AG09309 (cell line): Measurements from ENCODE around the gene DFFA.

Experiments
- DNase-seq: peaks from one replicate; pipeline ENCODE4 v3.0.0-alpha.2; 2010; ENCODE audit warnings: low read depth
- H3K4me3 ChIP-seq: 2 replicates; pipeline ENCODE4 v1.5.1; 2011; ENCODE audit warnings: mild to moderate bottlenecking, low read depth, low read length, moderate library complexity; ENCODE audit not compliant: control insufficient read depth
- TF ChIP-seq, protein P1 (sequence below): IDR thresholded peaks from 2 replicates; pipeline ENCODE4 v1.5.1; 2011; ENCODE audit warnings: mild to moderate bottlenecking, low read depth, low read length, inconsistent platforms; ENCODE audit not compliant: insufficient read depth, control insufficient read depth; ENCODE audit errors: missing control alignments

The DFFA gene

DNA sequence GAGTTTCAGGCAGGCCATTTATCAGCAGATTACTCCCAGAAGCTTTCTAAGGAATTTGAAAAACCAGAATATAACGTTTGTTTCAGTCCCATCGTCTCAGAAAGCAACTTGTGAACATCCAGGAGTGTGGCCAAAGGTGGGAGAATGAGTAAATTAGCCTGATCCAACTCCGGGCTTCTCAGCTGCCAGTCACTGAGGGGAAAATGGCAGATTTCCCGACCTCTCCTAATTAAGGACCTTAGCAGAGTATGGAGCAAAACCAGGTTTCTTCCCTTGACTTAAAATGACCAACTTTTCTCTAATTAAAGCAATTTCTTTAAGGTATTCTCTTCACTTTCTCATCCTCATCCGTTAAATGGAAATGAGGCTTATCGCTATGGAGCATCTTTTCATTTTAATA lies 21.5 kb downstream of the DFFA start:
- TF ChIP-seq, protein P1, sequence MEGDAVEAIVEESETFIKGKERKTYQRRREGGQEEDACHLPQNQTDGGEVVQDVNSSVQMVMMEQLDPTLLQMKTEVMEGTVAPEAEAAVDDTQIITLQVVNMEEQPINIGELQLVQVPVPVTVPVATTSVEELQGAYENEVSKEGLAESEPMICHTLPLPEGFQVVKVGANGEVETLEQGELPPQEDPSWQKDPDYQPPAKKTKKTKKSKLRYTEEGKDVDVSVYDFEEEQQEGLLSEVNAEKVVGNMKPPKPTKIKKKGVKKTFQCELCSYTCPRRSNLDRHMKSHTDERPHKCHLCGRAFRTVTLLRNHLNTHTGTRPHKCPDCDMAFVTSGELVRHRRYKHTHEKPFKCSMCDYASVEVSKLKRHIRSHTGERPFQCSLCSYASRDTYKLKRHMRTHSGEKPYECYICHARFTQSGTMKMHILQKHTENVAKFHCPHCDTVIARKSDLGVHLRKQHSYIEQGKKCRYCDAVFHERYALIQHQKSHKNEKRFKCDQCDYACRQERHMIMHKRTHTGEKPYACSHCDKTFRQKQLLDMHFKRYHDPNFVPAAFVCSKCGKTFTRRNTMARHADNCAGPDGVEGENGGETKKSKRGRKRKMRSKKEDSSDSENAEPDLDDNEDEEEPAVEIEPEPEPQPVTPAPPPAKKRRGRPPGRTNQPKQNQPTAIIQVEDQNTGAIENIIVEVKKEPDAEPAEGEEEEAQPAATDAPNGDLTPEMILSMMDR = no peak
- no peak for DNase-seq

DNA sequence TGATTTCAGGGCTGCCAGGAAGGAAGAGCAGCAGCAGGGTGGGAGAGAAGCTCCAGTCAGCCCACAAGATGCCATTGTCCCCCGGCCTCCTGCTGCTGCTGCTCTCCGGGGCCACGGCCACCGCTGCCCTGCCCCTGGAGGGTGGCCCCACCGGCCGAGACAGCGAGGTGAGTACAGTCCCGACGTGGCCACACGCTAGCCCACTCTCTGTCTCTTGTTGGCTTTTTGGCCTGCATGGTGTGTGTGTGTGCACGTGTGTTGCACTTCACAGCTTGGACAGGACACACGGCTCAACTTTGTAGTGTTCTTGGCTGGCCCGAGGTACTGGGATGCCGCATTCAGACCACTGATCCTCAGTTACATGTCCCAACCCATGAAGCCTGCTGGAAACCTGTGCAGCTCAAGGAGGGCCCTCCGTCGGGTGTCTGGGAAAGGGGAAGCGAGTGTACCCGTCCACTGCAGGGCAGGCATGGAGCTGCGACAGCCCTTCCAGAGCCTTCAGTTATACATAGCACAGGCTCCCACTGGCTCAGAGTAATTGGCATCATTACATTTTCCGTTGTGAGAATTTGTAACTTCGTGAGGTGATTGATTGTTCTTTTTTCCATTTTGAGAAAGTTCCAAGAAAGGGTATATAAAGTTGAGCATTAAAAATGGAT lies 22.0 kb downstream of the DFFA start:
- H3K4me3 ChIP-seq = no peak overlapping the region
- TF ChIP-seq, protein P1 = no peak
- no peak for DNase-seq

More for the DNA sequence above, 21.5 kb downstream of the DFFA start:
- no peak overlapping the region for H3K4me3 ChIP-seq

DNA sequence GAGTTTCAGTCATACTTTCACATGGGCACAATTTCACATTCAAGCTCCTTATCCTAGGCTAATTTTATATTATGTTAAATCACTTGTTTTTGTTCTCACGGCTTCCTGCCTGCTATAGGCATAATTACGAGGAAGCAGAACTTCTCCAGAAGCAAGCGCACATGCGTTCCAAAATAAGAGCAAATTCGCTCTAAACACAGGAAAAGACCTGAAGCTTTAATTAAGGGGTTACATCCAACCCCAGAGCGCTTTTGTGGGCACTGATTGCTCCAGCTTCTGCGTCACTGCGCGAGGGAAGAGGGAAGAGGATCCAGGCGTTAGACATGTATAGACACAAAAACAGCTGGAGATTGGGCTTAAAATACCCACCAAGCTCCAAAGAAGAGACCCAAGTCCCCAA lies 22.6 kb downstream of the DFFA start, which contains the start of gene CORT:
Gene CORT (plus strand): TSS at position 281 of the 400 bp plus-strand sequence. CDS start 193 bp downstream, outside the sequence.
- H3K4me3 ChIP-seq = no peak within 1 kb of the TSS
- TF ChIP-seq, protein P1 = no peak
- no peak for DNase-seq

DNA sequence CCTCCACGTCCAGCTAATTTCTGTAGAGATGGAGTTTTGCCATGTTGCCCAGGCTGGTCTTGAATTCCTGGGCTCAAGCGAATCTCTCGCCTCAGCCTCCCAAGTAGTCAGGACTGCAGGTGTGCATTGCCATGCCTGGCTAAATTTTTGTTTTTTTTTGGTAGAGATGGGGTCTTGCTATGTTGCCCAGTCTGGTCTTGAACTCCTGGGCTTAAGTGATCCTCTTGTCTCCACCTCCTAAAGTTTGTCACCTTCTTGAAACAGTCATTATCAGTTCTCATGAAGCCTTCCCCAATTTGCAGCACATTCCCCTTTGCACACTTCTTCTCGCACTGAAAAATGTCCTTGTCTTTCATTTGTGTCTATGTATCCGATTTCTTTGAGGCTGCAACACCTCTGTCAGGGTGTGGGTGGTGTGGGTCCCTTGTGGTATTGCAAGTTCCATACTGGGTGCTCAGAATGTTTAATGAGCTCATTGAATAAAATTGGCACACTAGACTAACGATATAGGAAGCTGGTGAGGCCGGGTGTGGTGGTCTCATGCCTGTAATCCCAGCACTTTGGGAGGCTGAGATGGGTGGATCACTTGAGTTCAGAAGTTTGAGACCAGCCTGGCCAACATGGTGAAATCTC lies 25.4 kb downstream of the DFFA start:
- TF ChIP-seq, protein P1 = no peak
- no peak overlapping the region for H3K4me3 ChIP-seq
- no peak for DNase-seq

DNA sequence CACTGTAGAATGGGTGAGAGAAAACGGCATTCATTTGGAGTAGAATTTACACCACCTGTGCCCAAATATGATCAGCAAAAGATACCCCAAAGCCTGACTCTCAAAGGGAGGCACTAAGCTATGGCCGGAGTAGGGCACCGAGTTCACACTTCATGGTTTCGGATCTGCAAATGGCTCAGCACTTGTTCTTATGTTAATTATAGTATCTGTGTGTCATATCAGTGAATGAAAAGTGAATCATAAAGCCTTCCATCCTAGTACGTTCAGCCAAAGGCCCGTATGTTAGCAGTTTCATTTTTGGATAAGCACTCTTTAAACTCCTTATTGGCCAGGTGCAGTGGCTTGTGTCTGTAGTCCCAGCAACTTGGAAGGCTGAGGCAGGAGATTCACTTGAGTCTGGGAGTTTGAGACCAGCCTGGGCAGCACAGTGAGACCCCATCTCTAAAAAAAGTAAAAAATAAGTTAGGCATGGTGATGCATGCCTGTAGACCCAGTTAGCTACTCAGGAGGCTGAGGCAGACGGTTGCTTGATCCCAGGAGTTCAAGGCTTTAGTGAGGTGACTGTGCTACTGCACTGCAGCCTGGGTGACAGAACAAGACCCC lies 27.4 kb downstream of the DFFA start:
- TF ChIP-seq, protein P1 = no peak
- H3K4me3 ChIP-seq = no peak overlapping the region
- DNase-seq = no peak

DNA sequence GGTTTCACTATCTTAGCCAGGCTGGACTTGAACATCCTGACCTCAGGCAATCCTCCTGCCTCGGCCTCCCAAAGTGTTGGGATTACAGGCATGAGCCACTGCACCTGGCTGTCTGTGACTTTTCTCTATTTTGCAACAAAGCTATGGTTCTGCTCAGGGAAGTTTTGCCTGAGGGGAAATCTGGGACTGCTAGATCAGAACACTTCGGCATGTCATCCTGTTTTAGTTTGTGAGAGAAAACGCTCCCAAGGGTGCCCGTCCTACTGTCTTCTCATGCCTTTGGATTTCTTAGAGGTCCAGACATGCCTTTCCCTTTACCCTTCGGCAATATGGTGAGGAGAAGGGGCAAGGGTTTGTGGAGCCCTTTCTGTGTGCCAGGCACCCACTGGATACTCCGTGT lies 28.1 kb downstream of the DFFA start:
- no peak overlapping the region for H3K4me3 ChIP-seq
- TF ChIP-seq, protein P1 = no peak
- DNase-seq = no peak
